Amniotic epithelial cell (primary cell): Measurements from ENCODE around the gene APLP2.

Experiments
- DNase-seq: peaks from one replicate; pipeline ENCODE4 v3.0.0-alpha.2; 2010; ENCODE audit warnings: low read depth

Gene APLP2

DNA sequence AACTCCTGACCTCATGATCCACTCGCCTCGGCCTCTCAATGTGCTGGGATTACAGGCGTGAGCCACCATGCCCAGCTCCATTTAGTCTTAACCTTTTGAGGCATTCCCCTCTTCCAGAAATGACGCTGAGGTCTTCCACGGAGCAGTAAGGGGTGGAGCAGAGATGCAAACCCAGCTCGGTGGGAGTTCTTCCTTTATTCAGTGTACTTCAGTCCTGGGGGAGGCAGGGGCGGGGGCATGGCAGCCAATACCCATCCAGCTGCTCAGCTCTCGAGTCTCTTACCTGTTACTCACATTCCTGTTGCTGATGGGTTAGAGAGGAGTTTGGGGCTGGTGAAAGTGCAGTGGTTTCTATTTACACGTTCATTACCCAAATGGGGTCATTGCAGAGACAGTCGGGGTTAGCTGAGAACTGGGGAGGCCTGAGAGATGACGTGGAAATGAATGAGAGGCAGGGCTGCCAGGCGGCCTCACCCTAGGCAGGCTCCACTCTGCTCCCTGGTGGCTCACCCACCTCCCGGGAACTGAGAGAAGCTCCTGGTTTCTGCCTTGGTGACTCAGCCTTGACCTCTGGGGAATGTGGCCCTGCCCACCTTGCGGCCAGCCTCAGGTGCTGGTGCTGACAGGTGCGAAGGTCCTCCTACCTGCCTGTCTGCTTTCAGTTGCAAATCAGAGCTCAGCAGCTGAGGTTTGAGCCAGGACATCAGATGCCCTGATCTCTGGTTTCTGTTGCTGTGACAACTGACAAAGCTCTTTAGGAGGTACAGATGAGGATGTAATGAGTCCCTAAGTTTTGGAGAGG is 76.5 kb downstream of the APLP2 start:
- DNase-seq: peak; percentile 38

- no peak for DNase-seq
Measured at GRCh38 chr11:130146796-130147195, 77.1 kb downstream of the APLP2 start.

GRCh38 chr11:130148796-130149326 is 79.2 kb downstream of the APLP2 start:
- DNase-seq: no peak

GRCh38 chr11:130150790-130151189 is 81.1 kb downstream of the APLP2 start:
- no peak for DNase-seq

GRCh38 chr11:130151196-130151595 is 81.5 kb downstream of the APLP2 start:
- DNase-seq: no peak

GRCh38 chr11:130156108-130157022 is 86.7 kb downstream of the APLP2 start:
- no peak for DNase-seq

- DNase-seq: peak; percentile 31
Measured at GRCh38 chr11:130157101-130157500, 87.4 kb downstream of the APLP2 start.

DNA sequence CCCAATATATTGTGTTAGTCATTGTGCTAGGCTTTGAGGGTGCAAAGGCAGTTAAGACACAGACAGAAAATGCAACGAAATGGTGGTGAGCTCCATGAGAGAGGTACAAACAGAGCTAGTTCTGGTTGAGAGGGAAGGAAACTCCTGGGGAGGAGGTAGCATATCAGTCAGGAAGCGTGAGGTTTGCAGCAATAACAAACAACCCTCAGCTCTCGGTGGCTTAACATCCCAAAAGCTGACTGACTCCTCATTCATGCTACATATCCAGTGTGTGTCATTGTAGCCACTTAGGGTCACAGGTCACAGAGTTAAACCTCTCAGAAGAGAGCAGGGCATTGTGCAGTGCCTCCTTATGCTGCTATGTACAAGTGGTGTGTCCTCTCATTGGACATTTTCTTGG is 88.1 kb downstream of the APLP2 start:
- DNase-seq: no peak

GRCh38 chr11:130159139-130159538 is 89.4 kb downstream of the APLP2 start:
- DNase-seq: no peak

DNA sequence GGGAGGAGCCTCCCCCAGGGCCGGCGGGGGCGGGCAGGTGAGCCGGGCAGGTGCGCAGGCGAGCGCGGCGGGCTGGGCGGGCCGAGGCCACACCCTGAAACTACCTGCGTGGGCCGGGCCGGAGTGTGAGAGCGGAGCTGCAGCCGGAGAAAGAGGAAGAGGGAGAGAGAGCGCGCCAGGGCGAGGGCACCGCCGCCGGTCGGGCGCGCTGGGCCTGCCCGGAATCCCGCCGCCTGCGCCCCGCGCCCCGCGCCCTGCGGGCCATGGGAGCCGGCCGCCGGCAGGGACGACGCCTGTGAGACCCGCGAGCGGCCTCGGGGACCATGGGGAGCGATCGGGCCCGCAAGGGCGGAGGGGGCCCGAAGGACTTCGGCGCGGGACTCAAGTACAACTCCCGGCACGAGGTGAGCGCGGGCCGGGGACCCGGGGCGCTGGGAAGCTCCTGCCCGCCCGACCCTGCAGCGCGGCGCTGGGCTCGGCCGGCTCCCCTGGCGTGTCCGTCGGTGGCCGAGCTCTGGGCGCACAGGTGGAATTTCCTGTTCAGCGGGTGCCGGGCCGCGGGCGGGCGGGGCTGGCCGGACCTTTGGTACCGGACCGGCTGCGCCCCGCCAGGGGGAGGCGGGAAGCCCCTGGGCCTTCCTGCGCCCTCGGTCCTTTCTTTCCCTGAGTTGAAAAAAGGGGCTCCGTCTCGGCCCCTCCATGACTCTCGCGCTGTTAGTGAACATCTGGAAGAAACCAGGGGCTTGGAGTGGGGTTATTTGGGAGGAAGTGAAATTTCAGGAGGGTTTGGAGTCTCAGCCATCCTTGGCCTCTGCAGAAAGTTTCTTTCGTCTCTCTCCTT is 90.2 kb downstream of the APLP2 start, which contains the start of gene ST14:
ST14 (plus strand) TSS at position 126 of the 841 bp plus-strand sequence; CDS start at position 324, 198 bp downstream.
- no peak for DNase-seq

GRCh38 chr11:130160498-130161155 is 90.9 kb downstream of the APLP2 start:
- DNase-seq: no peak

- no peak for DNase-seq
Measured at GRCh38 chr11:130161441-130162145, 91.9 kb downstream of the APLP2 start.

GRCh38 chr11:130162733-130163132 is 93.0 kb downstream of the APLP2 start:
- DNase-seq: peak; percentile 72

- no peak for DNase-seq
Measured at GRCh38 chr11:130163346-130164220, 93.9 kb downstream of the APLP2 start.

DNA sequence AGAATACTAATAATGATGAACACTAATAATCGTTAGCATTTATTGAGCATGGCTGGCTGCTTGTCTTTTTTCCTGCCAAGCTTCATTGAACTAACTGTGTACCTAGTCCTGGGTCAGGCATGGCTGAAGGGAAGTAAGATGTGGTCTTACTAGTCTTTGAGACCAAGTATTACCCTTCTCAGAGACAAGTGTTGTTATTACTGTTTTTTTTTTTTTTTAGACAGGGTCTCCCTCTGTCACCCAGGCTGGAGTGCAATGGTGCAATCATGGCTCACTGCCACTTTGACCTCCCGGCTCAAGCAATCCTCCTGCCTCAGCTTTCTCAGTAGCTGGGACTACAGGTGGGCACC is 94.5 kb downstream of the APLP2 start:
- DNase-seq: no peak

GRCh38 chr11:130165601-130166456 is 96.1 kb downstream of the APLP2 start:
- DNase-seq: no peak

GRCh38 chr11:130166457-130166784 is 96.7 kb downstream of the APLP2 start:
- DNase-seq: peak; percentile 94

DNA sequence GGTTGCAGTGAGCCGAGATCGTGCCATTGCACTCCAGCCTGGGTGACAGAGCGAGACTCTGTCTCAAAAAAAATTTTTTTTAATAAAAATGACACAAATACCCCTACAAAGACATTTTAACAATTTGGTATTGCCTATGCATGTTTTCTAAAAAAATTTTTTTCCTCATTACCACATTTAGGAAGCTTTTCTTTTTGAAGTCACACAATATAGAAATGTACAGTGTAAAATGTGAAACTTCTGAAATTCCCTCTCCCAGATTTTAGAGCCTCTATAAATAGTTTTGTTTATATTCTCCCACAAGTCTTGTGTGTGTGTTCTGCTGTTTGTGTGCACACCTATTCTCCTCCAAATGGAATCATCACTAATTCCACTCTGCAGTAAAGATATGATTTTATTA is 97.5 kb downstream of the APLP2 start:
- DNase-seq: no peak

- no peak for DNase-seq
Measured at GRCh38 chr11:130168105-130168504, 98.4 kb downstream of the APLP2 start.
